Measurements from ENCODE around the gene ZNF423. TPM values are rescaled to one million over a fixed set of nuclear protein-coding genes. Genes with fewer than 3 reads are reported as not detected.

Gene ZNF423
- polyA plus RNA-seq, 1 donor from 2014 or later = 4.5 TPM

DNA sequence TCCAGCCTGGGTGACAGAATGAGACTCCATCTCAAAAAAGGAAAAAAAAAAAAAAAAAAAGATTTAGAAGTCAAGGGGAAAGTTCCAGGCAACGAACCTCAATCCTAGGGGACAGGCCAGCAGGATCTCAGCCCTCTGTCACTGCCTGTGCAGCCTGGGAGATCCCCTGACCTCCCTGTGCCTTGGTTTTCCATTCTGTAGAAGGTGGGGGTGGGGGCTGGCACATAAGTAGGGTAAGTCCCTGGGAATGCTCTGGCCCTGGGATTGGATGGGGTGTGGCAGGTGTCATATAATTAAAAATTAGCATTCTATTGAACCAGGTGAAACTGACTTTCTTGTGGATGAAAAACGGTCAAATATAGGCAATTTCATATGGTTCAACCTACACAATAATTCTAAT, 391.8 kb downstream of the ZNF423 start:
- H4K20me1 ChIP-seq (ENCODE audit: insufficient read depth) = no peaks in the 10 kb centered on the region
- H3K27me3 ChIP-seq (ENCODE audit: insufficient read depth, low read depth, low read length) = no peaks in the 10 kb centered on the region

DNA sequence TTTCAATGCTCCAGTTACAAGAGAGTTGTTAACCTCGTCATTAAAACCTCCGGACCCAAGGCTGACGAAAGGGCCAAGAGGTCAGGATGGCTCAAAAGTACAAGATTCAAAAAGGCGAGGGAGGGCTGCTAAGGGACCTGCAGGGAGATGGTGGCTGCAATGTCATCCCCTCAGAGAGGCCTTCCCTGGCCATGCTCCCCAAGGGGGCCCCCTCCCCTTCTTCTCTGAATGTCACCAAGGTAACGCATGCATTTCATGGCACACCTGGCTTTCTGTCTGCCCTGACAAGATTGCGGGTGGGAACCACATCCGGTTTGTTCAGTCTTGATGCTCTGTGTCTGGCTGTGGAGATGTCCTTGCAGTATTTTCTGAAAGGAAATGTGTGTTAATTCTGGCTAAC, 392.4 kb downstream of the ZNF423 start:
- no peaks in the 10 kb centered on the region for H3F3A ChIP-seq (ENCODE audit: insufficient read depth, low read length, poor library complexity, severe bottlenecking)
- no peaks in the 10 kb centered on the region for H3K9me3 ChIP-seq (ENCODE audit: low read length)
- no peaks in the 10 kb centered on the region for H3K9me2 ChIP-seq (ENCODE audit: insufficient read depth, low read length)
- no peaks in the 10 kb centered on the region for H3K79me2 ChIP-seq (replicated peaks; ENCODE audit: insufficient read depth, low read length)
- no peaks in the 10 kb centered on the region for H4K20me1 ChIP-seq (ENCODE audit: insufficient read depth)
- no peak overlapping the region for H3K27ac ChIP-seq (ENCODE audit: low read length)
- no peak overlapping the region for H2AFZ ChIP-seq (ENCODE audit: low read depth, low read length)
- no peaks in the 10 kb centered on the region for H3K36me3 ChIP-seq (ENCODE audit: insufficient read depth, low read length)
- H3K27me3 ChIP-seq (ENCODE audit: insufficient read depth, low read depth, low read length) = no peaks in the 10 kb centered on the region
- H3K4me3 ChIP-seq (ENCODE audit: low read length) = no peak overlapping the region
- no peak overlapping the region for H3K4me2 ChIP-seq (ENCODE audit: low read length)
- TF ChIP-seq, protein P1, sequence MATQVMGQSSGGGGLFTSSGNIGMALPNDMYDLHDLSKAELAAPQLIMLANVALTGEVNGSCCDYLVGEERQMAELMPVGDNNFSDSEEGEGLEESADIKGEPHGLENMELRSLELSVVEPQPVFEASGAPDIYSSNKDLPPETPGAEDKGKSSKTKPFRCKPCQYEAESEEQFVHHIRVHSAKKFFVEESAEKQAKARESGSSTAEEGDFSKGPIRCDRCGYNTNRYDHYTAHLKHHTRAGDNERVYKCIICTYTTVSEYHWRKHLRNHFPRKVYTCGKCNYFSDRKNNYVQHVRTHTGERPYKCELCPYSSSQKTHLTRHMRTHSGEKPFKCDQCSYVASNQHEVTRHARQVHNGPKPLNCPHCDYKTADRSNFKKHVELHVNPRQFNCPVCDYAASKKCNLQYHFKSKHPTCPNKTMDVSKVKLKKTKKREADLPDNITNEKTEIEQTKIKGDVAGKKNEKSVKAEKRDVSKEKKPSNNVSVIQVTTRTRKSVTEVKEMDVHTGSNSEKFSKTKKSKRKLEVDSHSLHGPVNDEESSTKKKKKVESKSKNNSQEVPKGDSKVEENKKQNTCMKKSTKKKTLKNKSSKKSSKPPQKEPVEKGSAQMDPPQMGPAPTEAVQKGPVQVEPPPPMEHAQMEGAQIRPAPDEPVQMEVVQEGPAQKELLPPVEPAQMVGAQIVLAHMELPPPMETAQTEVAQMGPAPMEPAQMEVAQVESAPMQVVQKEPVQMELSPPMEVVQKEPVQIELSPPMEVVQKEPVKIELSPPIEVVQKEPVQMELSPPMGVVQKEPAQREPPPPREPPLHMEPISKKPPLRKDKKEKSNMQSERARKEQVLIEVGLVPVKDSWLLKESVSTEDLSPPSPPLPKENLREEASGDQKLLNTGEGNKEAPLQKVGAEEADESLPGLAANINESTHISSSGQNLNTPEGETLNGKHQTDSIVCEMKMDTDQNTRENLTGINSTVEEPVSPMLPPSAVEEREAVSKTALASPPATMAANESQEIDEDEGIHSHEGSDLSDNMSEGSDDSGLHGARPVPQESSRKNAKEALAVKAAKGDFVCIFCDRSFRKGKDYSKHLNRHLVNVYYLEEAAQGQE (IDR thresholded peaks at IDR 0.05; ENCODE audit: borderline replicate concordance) = no peak
- TF ChIP-seq SMC3 (conservative IDR thresholded peaks at IDR 0.05; ENCODE audit: poor library complexity) = no peak
- TF ChIP-seq EP300 (conservative IDR thresholded peaks at IDR 0.05; ENCODE audit: poor library complexity, severe bottlenecking) = no peak
- TF ChIP-seq RAD21 (conservative IDR thresholded peaks at IDR 0.05) = no peak
- no peak for TF ChIP-seq EZH2 (IDR thresholded peaks at IDR 0.05; ENCODE audit: borderline replicate concordance, insufficient read depth, low read length, poor library complexity, severe bottlenecking)
- TF ChIP-seq, protein P2, sequence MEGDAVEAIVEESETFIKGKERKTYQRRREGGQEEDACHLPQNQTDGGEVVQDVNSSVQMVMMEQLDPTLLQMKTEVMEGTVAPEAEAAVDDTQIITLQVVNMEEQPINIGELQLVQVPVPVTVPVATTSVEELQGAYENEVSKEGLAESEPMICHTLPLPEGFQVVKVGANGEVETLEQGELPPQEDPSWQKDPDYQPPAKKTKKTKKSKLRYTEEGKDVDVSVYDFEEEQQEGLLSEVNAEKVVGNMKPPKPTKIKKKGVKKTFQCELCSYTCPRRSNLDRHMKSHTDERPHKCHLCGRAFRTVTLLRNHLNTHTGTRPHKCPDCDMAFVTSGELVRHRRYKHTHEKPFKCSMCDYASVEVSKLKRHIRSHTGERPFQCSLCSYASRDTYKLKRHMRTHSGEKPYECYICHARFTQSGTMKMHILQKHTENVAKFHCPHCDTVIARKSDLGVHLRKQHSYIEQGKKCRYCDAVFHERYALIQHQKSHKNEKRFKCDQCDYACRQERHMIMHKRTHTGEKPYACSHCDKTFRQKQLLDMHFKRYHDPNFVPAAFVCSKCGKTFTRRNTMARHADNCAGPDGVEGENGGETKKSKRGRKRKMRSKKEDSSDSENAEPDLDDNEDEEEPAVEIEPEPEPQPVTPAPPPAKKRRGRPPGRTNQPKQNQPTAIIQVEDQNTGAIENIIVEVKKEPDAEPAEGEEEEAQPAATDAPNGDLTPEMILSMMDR (IDR thresholded peaks at IDR 0.05; ENCODE audit: poor library complexity, severe bottlenecking) = no peak
- no peak for TF ChIP-seq TAF1 (IDR thresholded peaks at IDR 0.05; ENCODE audit: low read depth)
- TF ChIP-seq MXI1 (conservative IDR thresholded peaks at IDR 0.05; ENCODE audit: poor library complexity, severe bottlenecking) = no peak
- TF ChIP-seq POLR2AphosphoS5 (IDR thresholded peaks at IDR 0.05) = no peak
- no peak overlapping the region for H3K9ac ChIP-seq (ENCODE audit: low read length)

More for the DNA sequence above, 391.8 kb downstream of the ZNF423 start:
- no peaks in the 10 kb centered on the region for H3K79me2 ChIP-seq (replicated peaks; ENCODE audit: insufficient read depth, low read length)
- no peak overlapping the region for H3K4me3 ChIP-seq (ENCODE audit: low read length)
- no peak for TF ChIP-seq TAF1 (IDR thresholded peaks at IDR 0.05; ENCODE audit: low read depth)
- no peak for TF ChIP-seq EZH2 (IDR thresholded peaks at IDR 0.05; ENCODE audit: borderline replicate concordance, insufficient read depth, low read length, poor library complexity, severe bottlenecking)
- no peak for TF ChIP-seq RAD21 (conservative IDR thresholded peaks at IDR 0.05)
- TF ChIP-seq SMC3 (conservative IDR thresholded peaks at IDR 0.05; ENCODE audit: poor library complexity) = no peak
- TF ChIP-seq, protein P1 (IDR thresholded peaks at IDR 0.05; ENCODE audit: borderline replicate concordance) = no peak
- TF ChIP-seq EP300 (conservative IDR thresholded peaks at IDR 0.05; ENCODE audit: poor library complexity, severe bottlenecking) = no peak
- TF ChIP-seq POLR2AphosphoS5 (IDR thresholded peaks at IDR 0.05) = no peak
- TF ChIP-seq, protein P2 (IDR thresholded peaks at IDR 0.05; ENCODE audit: poor library complexity, severe bottlenecking) = no peak
- no peak for TF ChIP-seq MXI1 (conservative IDR thresholded peaks at IDR 0.05; ENCODE audit: poor library complexity, severe bottlenecking)
- H3K4me2 ChIP-seq (ENCODE audit: low read length) = no peak overlapping the region
- H3K9me2 ChIP-seq (ENCODE audit: insufficient read depth, low read length) = no peaks in the 10 kb centered on the region
- no peaks in the 10 kb centered on the region for H3F3A ChIP-seq (ENCODE audit: insufficient read depth, low read length, poor library complexity, severe bottlenecking)
- H3K9ac ChIP-seq (ENCODE audit: low read length) = no peak overlapping the region
- H3K9me3 ChIP-seq (ENCODE audit: low read length) = no peaks in the 10 kb centered on the region
- H2AFZ ChIP-seq (ENCODE audit: low read depth, low read length) = no peak overlapping the region
- no peak overlapping the region for H3K27ac ChIP-seq (ENCODE audit: low read length)
- no peaks in the 10 kb centered on the region for H3K36me3 ChIP-seq (ENCODE audit: insufficient read depth, low read length)
